Endothelial cell of umbilical vein (primary cell): Measurements from ENCODE around the gene ZNF697. TPM values are rescaled to one million over a fixed set of nuclear protein-coding genes. Genes with fewer than 3 reads are reported as not detected.
A peak's percentile ranks its signal among the peaks of the same experiment; 100 is the strongest.

Experiments used
- BruUV-seq: library from RNA; stranded (reverse); fragments of 400-500 nt; replicated peaks from 2 replicates; lab custom pipeline; 2021; lab: Mats Ljungman, UMichigan
- CTCF ChIA-PET: fragments of 300-600, 350-600 bp; sonication (Branson Sonifier 250); formaldehyde crosslinking; loops from one replicate; lab custom pipeline; 2021; ENCODE audit warnings: antibody characterized with exemption, inconsistent platforms; lab: Charles Lee
- POLR2A ChIA-PET: fragments of 300-600, 350-600 bp; sonication (Branson Sonifier 250); formaldehyde crosslinking; loops from one replicate; lab custom pipeline; 2021; ENCODE audit warnings: antibody characterized with exemption, inconsistent platforms; lab: Charles Lee
- DNase-seq: peaks from one replicate; pipeline ENCODE4 v3.0.0-alpha.2; 2011; ENCODE audit warnings: low read depth, low spot score
- FAIRE-seq: peaks from 2 replicates; lab custom pipeline; 2011; peaks lifted over from hg19 to GRCh38; lab: Jason Lieb, UNC
- H2AFZ ChIP-seq: 2 replicates; pipeline ENCODE4 v1.6.0; 2012; ENCODE audit warnings: low read depth, low read length, control low read depth, inconsistent platforms
- H3K27ac ChIP-seq: 2 replicates; pipeline ENCODE4 v1.5.1; 2011; ENCODE audit warnings: low read depth, mild to moderate bottlenecking, control low read depth, low read length, moderate library complexity; ENCODE audit not compliant: insufficient read depth
- H3K27me3 ChIP-seq, 2 experiments: 2 replicates each; pipeline versions ENCODE4 v1.6.0 to v1.6.1; 2011; ENCODE audit warnings: low read length in 2 of 2, mixed read lengths in 1 of 2; ENCODE audit not compliant: control insufficient read depth in 2 of 2, insufficient read depth in 2 of 2
- H3K36me3 ChIP-seq, 2 experiments: 2 replicates in 1 of 2; 3 replicates in 1 of 2; pipeline ENCODE4 v1.5.1; 2011; ENCODE audit warnings: low read length in 2 of 2, mild to moderate bottlenecking in 1 of 2, moderate library complexity in 1 of 2; ENCODE audit not compliant: control insufficient read depth in 2 of 2, insufficient read depth in 2 of 2; ENCODE audit errors: extremely low read depth in 1 of 2
- H3K4me1 ChIP-seq: 3 replicates; pipeline ENCODE4 v1.5.1; 2011; ENCODE audit warnings: mild to moderate bottlenecking, low read length; ENCODE audit not compliant: control insufficient read depth, insufficient read depth; ENCODE audit errors: extremely low read depth
- H3K4me2 ChIP-seq: 2 replicates; pipeline ENCODE4 v1.6.1; 2011; ENCODE audit warnings: low read length, control low read depth, mixed read lengths; ENCODE audit not compliant: insufficient read depth
- H3K4me3 ChIP-seq, 3 experiments: fragments of 200-600 bp in 1 of 3; sonication (generic), shearing (Covaris generic) in 1 of 3; replicated peaks in 1 of 3; 2 replicates each; pipeline ENCODE4 v1.5.1; 2011 to 2016; ENCODE audit warnings: control low read depth in 3 of 3, low read length in 3 of 3, mild to moderate bottlenecking in 2 of 3, inconsistent platforms in 1 of 3, low read depth in 1 of 3, moderate library complexity in 1 of 3; ENCODE audit not compliant: insufficient read depth in 1 of 3
- H3K79me2 ChIP-seq: 2 replicates; pipeline ENCODE4 v1.6.0; 2012; ENCODE audit warnings: low read length, inconsistent platforms; ENCODE audit not compliant: control insufficient read depth, insufficient read depth
- H3K9ac ChIP-seq: replicated peaks from 2 replicates; pipeline ENCODE3; 2011; ENCODE audit warnings: low read length, control low read depth; ENCODE audit not compliant: insufficient read depth; ENCODE audit errors: extremely low read depth
- H3K9me1 ChIP-seq: replicated peaks from 3 replicates; pipeline ENCODE4 v1.6.0; 2011; ENCODE audit warnings: mild to moderate bottlenecking, low read length; ENCODE audit not compliant: control insufficient read depth, insufficient read depth; ENCODE audit errors: extremely low read depth
- H3K9me3 ChIP-seq: replicated peaks from 2 replicates; pipeline ENCODE4 v1.5.1; 2012; ENCODE audit warnings: low read length, inconsistent platforms; ENCODE audit not compliant: control insufficient read depth, insufficient read depth
- H4K20me1 ChIP-seq: replicated peaks from 2 replicates; pipeline ENCODE3; 2011; ENCODE audit warnings: mild to moderate bottlenecking, low read length; ENCODE audit not compliant: control insufficient read depth, insufficient read depth; ENCODE audit errors: extremely low read depth
- FOS ChIP-seq: IDR thresholded peaks from 2 replicates; pipeline ENCODE4 v1.6.1; 2011; ENCODE audit warnings: mild to moderate bottlenecking, low read length, moderate library complexity, borderline replicate concordance; ENCODE audit not compliant: insufficient read depth
- GATA2 ChIP-seq: IDR thresholded peaks from 2 replicates; pipeline ENCODE4 v1.7.0; 2011; ENCODE audit warnings: low read depth, mild to moderate bottlenecking, moderate library complexity, mixed read lengths, low read length; ENCODE audit not compliant: insufficient read length, insufficient read depth
- POLR2A ChIP-seq: IDR thresholded peaks from 2 replicates; pipeline ENCODE4 v1.6.1; 2012; ENCODE audit warnings: low read depth, mild to moderate bottlenecking, control low read depth, low read length
- POLR2AphosphoS5 ChIP-seq: IDR thresholded peaks from 2 replicates; pipeline ENCODE4 v1.6.1; 2012; ENCODE audit warnings: low read depth, mild to moderate bottlenecking, control low read depth, low read length, moderate library complexity; ENCODE audit not compliant: insufficient read depth
- dilution Hi-C: fragments of 300-500 bp; cut with MboI; formaldehyde crosslinking; loops from one replicate; pipeline ENCODE4 v1.15.0; 2019; ENCODE audit warnings: low sequenced_read_pairs; ENCODE audit not compliant: extremely low pct_ligation_motif_present
- intact Hi-C: fragments of 100-400 bp; cut with micrococcal nuclease; formaldehyde crosslinking; loops from one replicate; pipeline ENCODE4 v1.10.0; 2022
- polyA plus RNA-seq, 4 experiments: library from polyadenylated mRNA; depleted of rRNA in 3 of 4; stranded (reverse) in 3 of 4; unstranded in 1 of 4; fragments of >200 nt; gene quantifications; 2 replicates each; pipeline versions ENCODE4 v1.2.1 to v1.2.3, GENCODE V29; 2011 to 2012; ENCODE audit warnings: missing spikeins in 1 of 4
- total RNA-seq: library from RNA; stranded (reverse); gene quantifications from 2 replicates; pipeline ENCODE4 v1.2.3, GENCODE V29; 2021
- TF ChIP-seq, protein P1 (sequence below), 2 donors: IDR thresholded peaks; 1 replicate in 1 of 2; 2 replicates in 1 of 2; pipeline ENCODE4 v1.5.1; 2011; ENCODE audit warnings: low read length in 2 of 2, mild to moderate bottlenecking in 2 of 2, moderate library complexity in 2 of 2, control low read depth in 1 of 2, inconsistent platforms in 1 of 2, low read depth in 1 of 2; ENCODE audit not compliant: insufficient read depth in 1 of 2; ENCODE audit errors: extremely low read depth in 1 of 2

The ZNF697 gene
- total and polyA plus RNA-seq, 2 donors (not counting 3 experiments of a cell fraction or from before 2014, with no cell fraction given), result 6.2 to 14.1 TPM

- Histone ChIP-seq H3K9me3 (no peaks in the 10 kb centered on the region), H3K9ac (peak overlapping the region; percentile 61), H3K36me3 (no peaks in the 10 kb centered on the region), H3K4me1 (peaks cover 70% of the 10 kb centered on the region), H2AFZ (no peak overlapping the region), H3K9me1 (no peaks in the 10 kb centered on the region), H3K27ac (peak overlapping the region; percentile 92), H3K4me3 (no peak overlapping the region), H4K20me1 (no peaks in the 10 kb centered on the region), H3K79me2 (peaks cover 88% of the 10 kb centered on the region), H3K4me2 (peak overlapping the region; percentile 85), H3K27me3 (no peaks in the 10 kb centered on the region)
- dilution Hi-C loops, result no loop called here
- TF ChIP-seq GATA2, result peak; percentile 38
- TF ChIP-seq, protein P1, sequence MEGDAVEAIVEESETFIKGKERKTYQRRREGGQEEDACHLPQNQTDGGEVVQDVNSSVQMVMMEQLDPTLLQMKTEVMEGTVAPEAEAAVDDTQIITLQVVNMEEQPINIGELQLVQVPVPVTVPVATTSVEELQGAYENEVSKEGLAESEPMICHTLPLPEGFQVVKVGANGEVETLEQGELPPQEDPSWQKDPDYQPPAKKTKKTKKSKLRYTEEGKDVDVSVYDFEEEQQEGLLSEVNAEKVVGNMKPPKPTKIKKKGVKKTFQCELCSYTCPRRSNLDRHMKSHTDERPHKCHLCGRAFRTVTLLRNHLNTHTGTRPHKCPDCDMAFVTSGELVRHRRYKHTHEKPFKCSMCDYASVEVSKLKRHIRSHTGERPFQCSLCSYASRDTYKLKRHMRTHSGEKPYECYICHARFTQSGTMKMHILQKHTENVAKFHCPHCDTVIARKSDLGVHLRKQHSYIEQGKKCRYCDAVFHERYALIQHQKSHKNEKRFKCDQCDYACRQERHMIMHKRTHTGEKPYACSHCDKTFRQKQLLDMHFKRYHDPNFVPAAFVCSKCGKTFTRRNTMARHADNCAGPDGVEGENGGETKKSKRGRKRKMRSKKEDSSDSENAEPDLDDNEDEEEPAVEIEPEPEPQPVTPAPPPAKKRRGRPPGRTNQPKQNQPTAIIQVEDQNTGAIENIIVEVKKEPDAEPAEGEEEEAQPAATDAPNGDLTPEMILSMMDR (IDR thresholded peaks at IDR 0.05; ENCODE audit: extremely low read depth in 1 of 2, insufficient read depth in 1 of 2, low read depth in 1 of 2, low read length in 2 of 2), result no peak
- peak; percentile 28 for TF ChIP-seq POLR2AphosphoS5
- peak; percentile 47 for TF ChIP-seq POLR2A
- peak; percentile 38 for TF ChIP-seq FOS
- CTCF ChIA-PET, result interaction anchor here (1.5 to 4.0 kb wide), 4 partner anchors 12 to 39 kb away, joined by 3 to 32 read pairs (median 10); partner anchors contain the start of gene ZNF697
- intact Hi-C loops, result loop anchor here (1.0 kb wide), 1 partner anchor 11 kb away; no protein-coding TSS in a partner anchor
- DNase-seq, result peak; percentile 73
- TSS peak; percentile 95 for BruUV-seq
- peak; percentile 84 for FAIRE-seq
- POLR2A ChIA-PET, result interaction anchor here (0.6 to 1.0 kb wide), 5 partner anchors 10 to 36 kb away, joined by 3 to 7 read pairs (median 4); partner anchors contain the start of gene ZNF697
Observed at GRCh38 chr1:119635811-119636390, 12.2 kb downstream of the ZNF697 start.
